WTC11 (cell line): ENCODE data around the gene LGALS4.

Source experiments
- ATF2 ChIP-seq: sonication (generic); formaldehyde crosslinking; IDR thresholded peaks from 2 replicates; pipeline ENCODE4 v1.8.1; 2022; ENCODE audit warnings: low read depth, missing genetic modification reagents, borderline replicate concordance
- CTCF ChIP-seq: fragments of 200-600 bp; IDR thresholded peaks from 2 replicates; pipeline ENCODE4 v1.8.0; 2022; ENCODE audit warnings: antibody characterized with exemption
- HMGXB4 ChIP-seq: sonication (generic); formaldehyde crosslinking; IDR thresholded peaks from 2 replicates; pipeline ENCODE4 v1.8.1; 2023; ENCODE audit warnings: mild to moderate bottlenecking, moderate library complexity, missing genetic modification reagents
- JUN ChIP-seq: sonication (generic); formaldehyde crosslinking; IDR thresholded peaks from 2 replicates; pipeline ENCODE4 v1.8.0; 2023; ENCODE audit warnings: mild to moderate bottlenecking, missing genetic modification reagents
- MAX ChIP-seq: sonication (generic); formaldehyde crosslinking; IDR thresholded peaks from 2 replicates; pipeline ENCODE4 v1.8.0; 2022; ENCODE audit warnings: mild to moderate bottlenecking, missing genetic modification reagents
- NR3C1 ChIP-seq: sonication (generic); formaldehyde crosslinking; conservative IDR thresholded peaks from 2 replicates; pipeline ENCODE4 v1.8.1; 2023; ENCODE audit warnings: low read depth, mild to moderate bottlenecking, missing genetic modification reagents

- no peak for TF ChIP-seq CTCF
- TF ChIP-seq ATF2: no peak
- TF ChIP-seq HMGXB4 (CRISPR knock-in tag): no peak
- TF ChIP-seq NR3C1 (CRISPR knock-in tag): no peak
- TF ChIP-seq MAX (CRISPR knock-in tag): no peak
- no peak for TF ChIP-seq JUN
These were observed 3.5 kb upstream of the LGALS4 start for GRCh38 chr19:38816131-38816750.
